Fibroblast of skin of right biceps (primary cell): ENCODE results near the gene SLIT2.

Experiments used
- DNase-seq: peaks from one replicate; pipeline ENCODE4 v3.0.0-alpha.2; 2013

Gene SLIT2, protein sequence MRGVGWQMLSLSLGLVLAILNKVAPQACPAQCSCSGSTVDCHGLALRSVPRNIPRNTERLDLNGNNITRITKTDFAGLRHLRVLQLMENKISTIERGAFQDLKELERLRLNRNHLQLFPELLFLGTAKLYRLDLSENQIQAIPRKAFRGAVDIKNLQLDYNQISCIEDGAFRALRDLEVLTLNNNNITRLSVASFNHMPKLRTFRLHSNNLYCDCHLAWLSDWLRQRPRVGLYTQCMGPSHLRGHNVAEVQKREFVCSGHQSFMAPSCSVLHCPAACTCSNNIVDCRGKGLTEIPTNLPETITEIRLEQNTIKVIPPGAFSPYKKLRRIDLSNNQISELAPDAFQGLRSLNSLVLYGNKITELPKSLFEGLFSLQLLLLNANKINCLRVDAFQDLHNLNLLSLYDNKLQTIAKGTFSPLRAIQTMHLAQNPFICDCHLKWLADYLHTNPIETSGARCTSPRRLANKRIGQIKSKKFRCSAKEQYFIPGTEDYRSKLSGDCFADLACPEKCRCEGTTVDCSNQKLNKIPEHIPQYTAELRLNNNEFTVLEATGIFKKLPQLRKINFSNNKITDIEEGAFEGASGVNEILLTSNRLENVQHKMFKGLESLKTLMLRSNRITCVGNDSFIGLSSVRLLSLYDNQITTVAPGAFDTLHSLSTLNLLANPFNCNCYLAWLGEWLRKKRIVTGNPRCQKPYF (N-terminal part only)

DNA sequence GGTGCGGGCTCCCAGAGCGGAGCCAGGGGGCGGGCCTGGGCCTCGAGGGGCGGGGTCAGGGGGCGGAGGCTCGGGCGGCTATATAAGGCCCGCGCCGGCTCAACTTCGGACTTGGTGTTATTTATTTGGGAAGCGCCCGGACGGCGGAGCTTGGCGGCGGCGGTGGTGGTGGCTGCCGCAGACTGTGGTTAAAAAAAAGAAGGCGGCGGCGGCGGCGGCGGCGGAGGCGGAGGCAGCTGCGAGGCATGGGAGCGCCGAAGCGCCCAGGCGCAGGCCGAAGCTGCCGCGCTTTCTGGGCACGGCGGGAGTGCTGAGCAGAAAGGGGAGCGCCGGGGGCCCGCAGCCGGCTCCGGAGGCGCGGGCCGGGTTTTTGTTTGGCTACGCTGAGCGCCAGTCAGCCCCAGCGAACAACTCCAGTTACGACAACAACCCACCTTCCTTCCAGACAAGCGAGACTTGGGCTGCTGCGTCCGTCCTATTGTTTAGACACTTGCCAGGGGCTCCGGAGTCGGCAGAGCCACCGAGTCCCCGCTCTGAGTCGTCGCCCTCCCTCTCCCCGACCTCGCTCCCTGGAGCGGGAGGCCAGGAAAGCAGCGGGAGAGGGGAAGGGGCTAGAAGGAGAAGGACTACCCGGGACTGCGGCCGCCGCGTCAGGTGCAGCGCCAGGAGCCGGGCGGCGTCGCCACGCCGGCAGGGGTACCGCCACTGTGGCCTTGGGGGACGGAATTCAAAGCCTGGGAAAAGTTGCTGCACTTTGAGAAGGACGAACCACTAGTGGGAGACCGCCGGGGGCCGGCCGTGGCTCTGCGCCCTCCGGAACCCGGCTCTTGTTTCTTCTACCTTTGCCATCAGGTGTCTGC, at the start of gene SLIT2:
TSS of gene SLIT2 (plus strand) at position 110 of the 860 bp plus-strand sequence. CDS start 1,911 bp downstream, outside the sequence.
- DNase-seq = peak; percentile 90

DNA sequence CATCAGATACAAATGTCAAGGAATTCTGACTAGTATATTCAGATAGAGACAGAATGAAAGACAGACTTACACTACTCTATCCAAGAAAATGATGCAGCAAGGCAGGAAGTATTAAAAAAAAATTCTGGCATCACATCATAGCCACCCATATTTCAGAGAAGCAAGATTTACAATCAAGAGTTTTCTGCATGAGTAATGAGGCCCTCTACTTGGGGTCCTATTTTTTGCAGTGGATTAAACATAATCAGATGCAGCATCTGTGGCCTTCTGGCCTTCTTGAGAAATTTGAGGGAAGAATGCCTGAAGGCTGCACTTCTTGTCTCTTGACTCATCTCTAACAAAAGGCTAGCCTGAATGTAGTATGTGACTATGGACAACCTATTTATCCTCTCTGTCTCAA, 48.2 kb upstream of the SLIT2 start:
- peak; percentile 99 for DNase-seq

DNA sequence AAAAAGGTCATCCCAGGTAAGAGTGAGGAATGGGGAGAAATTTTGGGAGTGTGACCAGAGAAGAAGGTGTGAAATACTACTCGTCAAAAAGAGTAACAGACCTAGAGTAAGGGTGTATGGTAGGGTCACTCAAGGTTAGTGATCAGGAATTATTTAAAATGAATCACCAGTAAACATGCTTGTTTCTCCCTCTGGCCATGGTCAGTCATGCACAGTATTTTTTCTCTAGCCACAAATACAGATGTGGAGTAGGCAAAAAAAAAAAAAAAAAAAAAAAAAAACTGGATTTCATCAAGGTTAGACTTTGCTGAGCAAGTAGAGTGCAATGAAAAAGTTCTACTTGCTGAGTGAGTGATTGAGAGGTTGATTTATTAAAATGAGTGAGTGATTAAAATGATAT, 34.2 kb upstream of the SLIT2 start:
- DNase-seq = no peak

DNA sequence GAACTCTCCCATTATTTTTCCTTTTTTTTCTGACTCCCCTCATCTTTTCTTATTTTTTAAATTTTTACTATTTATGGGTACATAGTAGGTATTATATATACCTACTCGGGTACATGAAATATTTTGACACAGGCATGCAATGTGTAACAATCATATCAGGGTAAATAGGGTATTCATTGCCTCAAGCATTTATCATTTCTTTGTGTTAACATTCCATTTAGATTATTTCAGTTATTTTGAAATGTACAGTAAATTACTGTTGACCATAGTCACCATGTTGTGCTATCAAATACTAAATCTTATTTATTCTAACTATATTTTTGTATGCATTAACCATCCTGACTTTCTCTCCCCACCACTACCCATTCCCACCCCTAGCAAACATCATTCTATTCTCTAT, 33.8 kb upstream of the SLIT2 start:
- DNase-seq = no peak

DNA sequence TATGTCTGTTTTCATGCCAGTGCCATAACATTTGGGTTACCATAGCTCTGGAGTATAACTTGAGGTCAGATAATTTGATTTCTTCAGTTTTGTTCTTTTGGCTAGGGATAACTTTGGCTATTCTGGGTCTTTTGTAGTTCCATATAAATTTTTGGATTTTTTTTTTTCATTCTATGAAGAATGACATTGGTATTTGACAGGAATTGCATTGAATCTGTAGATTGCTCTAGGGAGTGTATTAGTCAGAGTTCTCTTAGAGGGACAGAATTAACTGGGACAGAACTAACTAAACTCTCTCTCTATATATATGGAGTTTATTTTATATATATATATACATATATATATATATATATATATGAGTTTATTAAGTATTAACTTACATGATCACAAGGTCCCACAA, 32.2 kb upstream of the SLIT2 start:
- peak; percentile 32 for DNase-seq

DNA sequence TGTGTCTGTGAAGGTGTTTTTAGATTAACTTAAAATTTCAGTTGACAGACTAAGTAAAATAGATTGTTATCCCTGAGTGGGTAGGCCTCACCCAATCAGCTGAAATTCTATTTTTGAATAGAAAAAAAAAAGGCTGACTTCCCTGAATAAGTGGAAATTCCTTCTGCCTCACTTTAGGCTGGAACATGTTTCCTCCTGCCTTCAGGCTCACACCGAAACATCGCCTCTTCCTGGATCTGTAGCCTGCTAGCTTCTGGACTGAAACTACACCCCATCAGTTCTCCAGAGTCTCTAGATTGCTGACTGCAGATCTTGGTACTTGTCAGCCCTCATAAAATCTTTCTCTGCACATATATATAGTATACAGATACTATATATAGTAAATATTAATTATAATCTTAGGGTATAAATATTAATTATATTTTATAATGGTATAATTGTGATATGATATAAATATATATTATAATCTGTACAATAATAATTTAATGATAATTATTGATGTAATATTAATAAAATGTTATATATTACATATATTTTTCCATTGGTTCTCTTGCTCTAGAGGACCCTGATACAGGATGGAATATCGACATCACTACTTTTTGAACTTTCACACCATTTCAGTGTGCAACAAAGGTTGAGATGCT, 13.7 kb upstream of the SLIT2 start:
- no peak for DNase-seq

DNA sequence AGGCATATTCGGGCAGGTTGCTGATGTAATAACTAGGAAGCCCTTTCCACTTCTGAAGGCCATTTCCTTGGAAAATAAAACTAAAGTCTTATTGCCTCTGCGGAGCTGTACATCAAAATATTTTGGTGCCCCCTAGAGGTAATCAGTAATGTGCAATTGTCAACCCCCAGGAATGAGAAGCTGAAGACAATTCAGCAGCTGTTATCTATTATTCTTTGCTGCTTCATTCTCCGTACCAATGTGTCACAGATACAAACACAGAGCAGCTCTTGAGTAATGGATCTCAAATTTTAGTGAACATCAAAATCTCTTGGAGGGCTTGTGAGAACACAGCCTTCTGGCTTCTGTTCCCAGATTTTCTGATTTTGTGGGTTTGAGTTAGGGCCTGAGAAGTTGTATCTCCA, 3.5 kb upstream of the SLIT2 start:
- peak; percentile 93 for DNase-seq

DNA sequence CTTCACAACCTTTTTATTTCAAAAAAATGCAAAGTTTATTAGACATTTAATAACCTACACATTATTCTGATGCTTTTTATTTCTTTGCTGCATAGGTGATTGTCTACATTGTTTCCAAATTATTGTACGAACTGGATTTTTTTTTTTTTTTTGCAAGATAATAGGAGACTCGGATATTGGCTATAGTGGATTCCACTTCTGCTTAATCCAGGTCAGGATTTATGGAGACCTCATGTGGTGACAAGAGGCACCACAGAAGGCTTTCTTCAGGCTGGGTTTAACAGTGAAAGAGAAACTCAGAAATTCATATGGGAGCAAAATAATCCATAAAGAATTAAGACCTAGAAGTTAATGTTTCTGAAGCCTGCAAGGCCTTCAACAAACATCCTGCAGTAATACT, 2.4 kb upstream of the SLIT2 start:
- peak; percentile 58 for DNase-seq

DNA sequence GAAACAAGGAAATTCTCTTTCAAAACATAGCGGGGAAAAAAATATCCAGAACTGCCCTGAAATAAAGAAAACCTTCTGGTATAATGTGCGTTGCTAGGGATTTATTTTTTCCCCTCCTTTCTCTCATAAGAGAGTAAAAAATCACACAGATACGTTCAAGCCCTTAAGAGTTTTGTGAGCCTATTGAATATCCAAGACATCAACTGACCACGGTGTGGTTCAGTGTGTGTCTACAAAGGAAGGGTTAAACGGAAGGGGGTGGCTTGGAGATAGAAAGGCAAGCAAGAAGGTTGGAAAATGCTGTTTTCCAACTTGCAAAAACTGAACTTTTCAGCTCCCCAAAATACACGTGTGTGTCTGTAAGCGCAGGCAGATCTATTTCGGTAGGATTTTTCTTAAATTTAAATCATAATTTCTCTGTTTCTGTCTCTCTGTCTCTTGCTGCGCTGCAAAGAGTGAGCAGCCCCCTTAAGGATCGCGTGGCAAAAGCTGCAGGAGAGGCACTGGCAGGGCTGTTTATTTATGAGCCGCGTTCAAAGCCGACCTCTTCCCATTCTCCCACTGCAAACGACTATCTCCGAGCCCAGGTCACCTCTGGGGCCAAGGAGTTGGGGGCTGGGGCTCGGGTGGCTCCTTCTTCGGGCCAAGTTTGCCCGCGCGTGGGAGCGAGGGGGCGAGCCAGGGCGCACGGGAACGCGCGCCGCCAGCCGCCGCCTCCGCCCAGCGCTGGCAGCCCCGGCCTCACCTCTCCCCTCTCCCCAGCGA, 492 bp upstream of the SLIT2 start:
- peak; percentile 21 for DNase-seq

DNA sequence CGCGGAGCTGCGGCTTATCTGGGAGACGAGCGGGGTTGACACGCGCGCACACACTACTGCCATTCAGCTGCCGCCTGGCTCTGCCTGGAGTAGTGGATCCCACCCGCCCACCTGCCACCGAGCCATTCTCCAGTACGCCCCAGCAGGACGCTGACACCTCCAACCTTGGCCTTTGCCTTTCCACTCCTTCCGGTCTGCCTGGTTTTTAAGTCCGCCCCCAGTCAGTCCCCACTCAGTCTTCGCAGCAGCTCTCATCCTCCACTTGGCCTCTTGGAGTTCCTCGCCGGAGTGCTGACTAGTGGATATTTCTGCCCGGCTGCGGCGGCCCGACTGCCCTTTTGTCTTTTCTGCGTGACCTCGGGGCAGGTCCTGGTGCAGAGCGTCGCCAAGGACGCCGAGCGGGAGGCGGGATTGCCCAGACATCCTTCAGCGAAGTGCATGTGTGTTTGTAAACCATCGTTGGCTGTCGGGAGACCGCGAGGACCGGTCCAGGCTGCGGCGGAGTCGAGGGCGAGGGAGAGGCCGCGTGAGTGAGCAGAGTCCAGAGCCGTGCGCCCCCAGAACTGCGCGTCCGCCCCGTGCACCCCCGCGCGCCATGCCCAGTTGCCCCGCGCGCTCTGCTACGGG, 1.1 kb downstream of the SLIT2 start:
- DNase-seq = peak; percentile 38

DNA sequence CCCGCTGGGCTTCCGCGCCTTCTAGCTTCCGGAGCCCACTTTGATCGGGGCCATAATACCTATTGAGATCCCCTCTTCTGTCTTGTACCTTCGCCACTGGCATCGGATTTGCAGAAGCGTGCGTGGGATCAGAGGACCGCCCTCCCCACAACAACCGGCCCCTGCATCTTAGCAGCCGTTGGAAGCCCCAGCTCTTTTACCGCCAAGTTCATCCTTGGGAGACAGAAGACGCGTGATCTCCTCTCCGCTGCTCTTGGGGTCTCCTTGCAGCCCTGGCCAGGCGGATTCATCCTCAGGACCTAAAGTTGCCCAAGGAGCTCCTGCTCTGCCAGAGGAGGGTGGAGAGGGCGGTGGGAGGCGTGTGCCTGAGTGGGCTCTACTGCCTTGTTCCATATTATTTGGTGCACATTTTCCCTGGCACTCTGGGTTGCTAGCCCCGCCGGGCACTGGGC, 1.6 kb downstream of the SLIT2 start:
- DNase-seq = no peak

DNA sequence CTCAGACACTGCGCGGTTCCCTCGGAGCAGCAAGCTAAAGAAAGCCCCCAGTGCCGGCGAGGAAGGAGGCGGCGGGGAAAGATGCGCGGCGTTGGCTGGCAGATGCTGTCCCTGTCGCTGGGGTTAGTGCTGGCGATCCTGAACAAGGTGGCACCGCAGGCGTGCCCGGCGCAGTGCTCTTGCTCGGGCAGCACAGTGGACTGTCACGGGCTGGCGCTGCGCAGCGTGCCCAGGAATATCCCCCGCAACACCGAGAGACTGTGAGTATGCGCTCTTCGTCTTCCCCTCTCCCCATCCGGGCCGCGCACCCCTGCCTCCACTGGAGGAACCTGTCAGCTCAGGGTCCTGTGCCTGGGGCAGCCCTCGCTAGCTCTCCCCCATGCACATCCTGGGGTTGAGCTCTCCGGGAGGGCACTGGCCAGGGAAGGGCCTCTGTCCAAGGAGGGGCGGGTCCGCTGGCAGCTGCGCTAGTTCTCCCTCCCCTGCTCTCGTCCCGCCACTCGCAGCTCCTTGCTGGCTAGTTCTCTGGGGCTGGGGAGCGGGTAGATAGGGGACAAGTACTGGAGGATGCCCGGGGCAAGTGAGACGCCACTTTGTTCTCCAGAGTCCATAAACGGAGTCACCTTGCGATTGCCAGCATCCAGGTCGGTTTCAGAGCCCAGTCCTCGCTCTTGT, 2.2 kb downstream of the SLIT2 start:
- peak; percentile 31 for DNase-seq

DNA sequence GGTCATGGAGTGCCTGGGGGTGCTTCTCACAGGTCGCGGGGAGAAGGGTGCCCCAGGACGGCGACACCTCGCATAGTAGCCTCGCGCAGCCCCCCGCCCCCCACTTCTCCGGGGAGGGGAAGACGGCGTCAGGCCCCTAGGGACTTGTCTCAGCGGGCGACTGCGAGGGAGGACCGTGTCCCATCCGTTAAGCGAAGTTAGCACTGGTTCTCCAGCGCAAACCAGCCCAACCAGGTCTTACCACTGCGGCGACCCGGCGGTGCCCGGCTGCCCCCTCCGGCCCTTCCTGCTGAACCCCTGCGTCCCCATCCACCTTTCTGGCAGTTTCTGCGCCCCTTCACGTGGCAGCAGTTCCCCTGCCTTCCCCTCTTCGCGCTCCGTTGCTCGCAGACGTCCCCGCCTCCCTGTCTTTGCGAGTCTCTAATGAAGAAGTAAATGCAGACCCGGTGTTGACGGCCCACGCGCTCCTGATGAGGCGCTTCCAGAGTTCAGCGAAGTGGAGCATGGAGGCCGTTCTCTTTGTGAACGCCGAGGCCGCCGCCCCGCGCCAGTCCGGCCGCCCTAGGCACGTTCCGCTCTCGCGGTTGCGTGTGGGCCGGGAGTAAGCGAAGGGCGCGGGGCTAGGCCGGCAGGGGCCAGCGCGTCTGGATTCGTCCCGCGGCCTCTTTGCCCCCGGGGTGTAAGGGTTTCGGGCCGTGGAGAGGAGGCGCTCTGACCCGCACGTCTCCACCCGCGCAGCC, 3.0 kb downstream of the SLIT2 start:
- DNase-seq = peak; percentile 56

DNA sequence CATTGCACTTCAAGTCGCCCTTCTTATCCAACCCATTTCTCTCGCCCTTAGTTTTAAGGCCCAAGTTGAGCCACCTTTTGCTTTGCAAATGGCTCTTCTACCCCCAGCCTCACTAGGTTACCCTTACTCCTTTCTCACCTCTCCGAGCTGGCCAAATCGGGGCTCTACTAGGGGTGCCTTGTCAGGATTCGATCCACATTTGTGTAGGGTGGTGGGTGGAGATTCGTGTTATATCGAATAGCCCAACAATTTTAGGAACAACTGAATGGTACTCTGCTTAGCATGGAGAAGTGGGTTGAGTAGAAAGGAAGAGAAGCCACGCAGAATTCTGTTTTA, 3.5 kb downstream of the SLIT2 start:
- no peak for DNase-seq

DNA sequence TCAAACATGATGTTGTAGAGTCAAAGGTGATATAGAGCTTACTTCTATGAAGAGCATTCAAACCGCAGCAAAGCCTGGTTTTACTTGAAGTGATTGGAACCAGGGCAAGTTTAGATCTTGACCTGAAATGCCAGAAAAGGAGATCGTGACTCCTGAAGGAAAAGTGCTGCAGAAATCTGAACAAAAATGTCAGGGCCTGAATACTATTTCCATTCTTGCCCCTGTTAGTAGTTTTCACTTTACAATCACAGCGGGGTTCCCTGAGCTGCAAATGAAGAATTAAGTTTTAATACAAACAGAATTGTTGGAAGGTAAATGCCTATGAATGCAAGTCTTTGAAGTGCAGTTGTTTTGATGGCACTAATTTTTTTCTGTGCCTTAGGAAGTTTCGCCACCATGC, 4.1 kb downstream of the SLIT2 start:
- no peak for DNase-seq

DNA sequence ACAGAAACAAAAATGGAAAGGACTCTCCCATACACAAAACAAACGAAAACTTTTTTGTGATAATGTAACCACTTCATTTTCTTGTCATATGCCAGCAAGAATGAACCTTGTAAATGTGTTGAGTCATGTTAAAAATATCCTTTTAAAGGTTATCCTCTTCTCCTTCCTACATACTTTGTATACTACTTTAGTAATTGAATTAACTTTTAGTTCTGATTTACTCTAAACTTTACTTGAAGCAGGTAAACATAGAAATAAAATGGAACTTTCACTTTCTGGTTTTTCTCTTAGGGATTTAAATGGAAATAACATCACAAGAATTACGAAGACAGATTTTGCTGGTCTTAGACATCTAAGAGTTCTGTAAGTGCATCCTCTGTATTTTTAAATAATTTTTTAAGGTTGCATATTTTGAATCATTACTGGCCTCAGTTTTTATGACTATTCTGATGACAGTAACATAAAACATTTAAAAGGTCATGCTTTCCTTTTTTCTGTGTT, 4.7 kb downstream of the SLIT2 start:
- DNase-seq = peak; percentile 31

DNA sequence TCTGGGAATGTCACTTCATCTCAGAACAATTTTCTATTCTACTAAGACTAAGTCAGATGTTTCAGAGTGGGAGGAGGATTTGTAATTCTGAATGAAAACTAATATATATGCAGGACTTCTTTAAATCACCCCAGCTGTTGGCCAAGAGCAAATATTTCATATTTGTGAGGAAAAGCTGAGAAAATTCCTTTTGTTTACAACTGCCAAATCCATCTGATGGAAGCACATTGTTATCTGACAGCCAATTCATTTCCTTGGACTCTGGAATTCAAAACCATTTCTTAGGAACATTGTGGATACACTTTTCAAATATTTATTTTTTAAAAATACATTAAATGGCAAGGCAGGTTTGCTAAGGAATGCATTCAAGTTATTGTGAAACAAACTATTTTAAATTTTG, 8.0 kb downstream of the SLIT2 start:
- peak; percentile 56 for DNase-seq

DNA sequence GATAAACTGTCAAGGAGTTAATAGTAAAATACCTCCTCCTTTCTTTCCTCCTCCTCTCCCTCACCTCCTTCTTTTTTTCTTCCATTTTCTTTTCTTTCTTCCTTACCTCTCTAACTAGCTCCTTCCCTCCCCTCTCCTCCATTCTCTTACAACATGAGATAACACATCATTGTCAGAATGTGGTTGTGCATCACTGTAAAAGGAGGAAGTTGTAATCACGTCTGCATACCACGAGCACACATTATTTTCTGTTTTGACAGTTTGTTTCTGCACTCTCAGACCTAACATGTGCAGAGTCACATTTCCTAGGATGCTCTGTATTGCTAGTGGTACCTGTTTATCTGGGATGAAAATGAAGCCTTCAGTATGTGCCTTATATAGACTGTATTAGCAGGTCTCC, 9.1 kb downstream of the SLIT2 start:
- DNase-seq = peak; percentile 39

DNA sequence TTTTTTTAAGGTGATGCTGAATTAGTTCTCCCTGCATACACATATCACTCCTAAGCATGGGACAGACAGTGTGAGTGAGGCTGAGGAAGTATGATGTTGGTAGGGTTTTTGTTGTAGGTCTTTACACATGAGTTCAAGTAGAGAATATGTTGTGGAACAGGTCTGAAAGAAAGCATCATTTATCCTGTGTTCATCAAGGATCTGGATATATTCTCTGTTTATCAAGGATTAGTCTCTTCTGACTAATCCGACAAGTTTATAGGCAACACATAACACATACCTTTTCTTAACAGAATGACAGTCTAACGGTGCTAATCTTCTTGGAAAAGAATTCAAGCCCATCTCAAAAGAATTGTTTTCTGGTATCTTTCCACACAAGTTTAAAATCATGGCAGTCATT, 10.5 kb downstream of the SLIT2 start:
- no peak for DNase-seq

DNA sequence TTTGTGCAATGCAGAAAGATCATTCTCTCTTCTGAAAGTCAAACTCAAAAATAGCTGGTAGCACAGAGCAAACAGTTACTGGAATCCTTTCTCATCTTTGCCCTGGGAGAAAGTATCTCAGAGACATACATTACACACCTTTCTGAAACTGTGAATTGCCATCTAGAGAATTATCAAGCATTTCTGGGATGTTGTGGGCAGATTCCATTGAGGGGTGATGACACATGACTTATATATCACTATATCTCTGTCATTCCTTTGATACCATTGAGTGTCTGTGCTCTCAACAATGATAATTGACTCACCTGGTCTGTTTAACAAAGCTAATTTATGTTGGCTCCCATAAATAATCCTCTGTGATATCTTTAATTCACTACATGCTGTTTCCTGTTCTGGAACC, 13.0 kb downstream of the SLIT2 start:
- DNase-seq = peak; percentile 50
